ENCODE results near the gene OSTF1.

OSTF1 gene

GRCh38 chr9:75087824-75088645, at the start of gene OSTF1, which contains the start of gene NMRK1:
OSTF1 (plus strand) TSS chr9:75088514; CDS start chr9:75088693, 179 bp downstream.
NMRK1 (minus strand) TSS chr9:75088155; CDS start chr9:75083115, 5,040 bp downstream.
- DNase-seq (ENCODE audit: low spot score) = peak; percentile 93

DNA sequence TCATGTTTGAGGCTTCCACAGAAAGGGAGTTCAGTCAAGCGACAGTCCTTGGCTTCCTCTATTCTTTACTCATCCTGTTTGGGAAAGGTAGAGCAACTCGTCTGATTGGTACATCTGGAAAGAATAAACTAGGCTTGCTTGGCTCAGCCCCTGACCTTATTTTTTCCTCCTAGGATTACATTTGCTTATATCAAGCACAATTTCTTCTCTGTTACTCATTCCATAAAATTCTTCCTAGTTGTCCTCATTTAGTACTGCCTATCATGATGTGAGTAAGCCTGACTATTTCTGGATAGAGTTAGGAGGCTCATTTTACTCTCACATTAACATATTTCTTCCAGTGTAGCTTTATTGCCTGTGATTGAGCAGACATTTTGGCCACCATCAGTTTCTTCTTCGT, 49.3 kb upstream of the OSTF1 start:
- no peak for DNase-seq (ENCODE audit: low spot score)

DNA sequence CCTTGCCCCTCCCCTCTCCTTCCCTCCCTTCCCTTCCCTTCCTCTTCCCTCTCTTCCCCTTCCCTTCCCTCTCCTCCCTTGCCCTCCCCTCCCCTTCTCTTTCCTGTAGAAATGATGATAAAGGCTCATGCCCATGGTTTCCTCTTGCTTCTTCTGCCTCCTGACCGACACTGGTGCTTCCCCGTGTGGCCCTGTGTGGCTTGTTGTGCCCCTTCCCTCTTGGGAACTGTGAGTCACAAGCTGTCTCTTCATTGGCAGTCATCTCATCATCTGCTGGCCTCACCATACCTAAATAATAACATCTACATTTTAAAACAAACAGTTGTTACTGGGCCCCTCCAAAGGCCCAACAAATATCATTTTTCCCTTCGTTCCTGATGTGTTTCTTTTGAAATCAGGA, 48.5 kb upstream of the OSTF1 start:
- DNase-seq (ENCODE audit: low spot score) = no peak

DNA sequence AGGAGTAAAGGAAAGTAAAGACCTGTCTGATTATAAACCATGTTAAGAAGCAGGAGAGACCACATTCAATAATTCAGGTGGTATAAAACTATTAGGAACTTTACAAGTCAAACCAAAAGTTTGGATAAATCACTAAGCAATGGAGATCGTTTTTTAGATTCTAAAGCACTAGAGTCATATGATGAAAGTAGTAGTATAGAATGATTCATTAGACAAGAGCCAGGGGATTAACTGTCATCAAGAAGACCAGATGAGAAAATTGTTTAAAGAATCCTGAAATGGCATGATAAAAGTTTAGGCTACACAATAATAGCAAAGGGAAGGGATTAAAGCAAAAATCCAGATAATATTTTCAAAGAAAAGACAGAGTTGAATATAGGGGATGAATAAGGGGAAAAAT, 47.3 kb upstream of the OSTF1 start:
- no peak for DNase-seq (ENCODE audit: low spot score)

- no peak for DNase-seq (ENCODE audit: low spot score)
These were observed 41.5 kb upstream of the OSTF1 start for GRCh38 chr9:75046725-75047345.

DNA sequence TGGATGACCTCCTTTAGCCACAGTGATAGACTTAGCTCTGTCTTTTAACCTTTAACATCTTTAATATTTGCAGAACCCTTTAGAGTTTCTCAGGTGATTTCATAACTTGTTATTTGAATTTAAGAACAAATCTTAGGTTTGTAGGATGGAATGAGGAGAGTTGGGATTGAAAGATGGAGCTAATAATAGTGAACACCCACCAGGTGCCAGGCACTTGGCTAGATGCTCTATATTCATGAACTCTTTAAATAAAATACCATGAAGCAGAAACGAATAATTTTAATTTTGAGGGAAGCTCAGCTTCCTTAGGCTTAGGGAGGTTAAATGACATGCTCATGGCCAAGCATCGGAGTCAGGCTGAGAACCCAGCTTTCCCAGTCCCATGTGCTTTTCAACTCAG, 40.8 kb upstream of the OSTF1 start:
- DNase-seq (ENCODE audit: low spot score) = no peak

GRCh38 chr9:75051285-75051684, 37.0 kb upstream of the OSTF1 start:
- DNase-seq (ENCODE audit: low spot score) = no peak

DNA sequence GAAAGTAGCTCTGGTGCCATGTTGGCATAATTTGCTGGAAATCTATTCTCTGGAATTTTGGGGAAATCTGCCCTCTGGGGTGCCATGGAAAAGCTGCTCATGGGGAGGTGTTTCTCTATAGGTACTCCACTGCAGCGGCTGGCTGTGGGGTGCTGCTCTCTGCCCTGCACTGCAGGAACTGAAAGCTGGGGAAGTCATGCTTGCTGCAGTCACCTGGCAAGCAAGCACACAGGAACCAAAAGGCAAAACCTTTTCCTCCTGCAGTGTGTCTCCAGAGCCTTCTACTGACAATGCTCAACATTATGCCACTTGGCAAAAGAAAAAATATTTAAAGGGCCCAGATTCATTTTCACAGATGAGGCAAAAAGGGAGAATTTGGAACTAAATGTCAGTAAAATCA, 34.4 kb upstream of the OSTF1 start:
- DNase-seq (ENCODE audit: low spot score) = no peak

GRCh38 chr9:75054368-75055001, 33.8 kb upstream of the OSTF1 start:
- DNase-seq (ENCODE audit: low spot score) = no peak

DNA sequence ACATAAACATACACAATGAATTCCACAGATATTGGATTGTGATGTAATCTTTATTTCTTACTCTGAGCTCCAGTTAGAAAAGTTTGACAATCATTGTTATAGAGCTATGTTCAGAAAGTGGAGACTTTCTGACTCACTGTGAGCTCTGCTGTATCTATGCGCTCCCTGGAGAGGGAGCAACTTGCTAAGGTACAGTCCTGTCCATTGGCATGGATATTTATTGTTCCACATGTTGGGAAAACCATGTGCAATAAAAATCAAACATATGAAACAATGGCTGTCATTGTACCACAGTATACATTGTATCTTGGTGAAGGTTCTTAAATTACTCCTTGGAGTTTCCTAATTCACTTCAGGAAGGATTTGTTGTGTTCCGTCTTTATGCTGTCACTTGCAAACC, 27.1 kb upstream of the OSTF1 start:
- no peak for DNase-seq (ENCODE audit: low spot score)

DNA sequence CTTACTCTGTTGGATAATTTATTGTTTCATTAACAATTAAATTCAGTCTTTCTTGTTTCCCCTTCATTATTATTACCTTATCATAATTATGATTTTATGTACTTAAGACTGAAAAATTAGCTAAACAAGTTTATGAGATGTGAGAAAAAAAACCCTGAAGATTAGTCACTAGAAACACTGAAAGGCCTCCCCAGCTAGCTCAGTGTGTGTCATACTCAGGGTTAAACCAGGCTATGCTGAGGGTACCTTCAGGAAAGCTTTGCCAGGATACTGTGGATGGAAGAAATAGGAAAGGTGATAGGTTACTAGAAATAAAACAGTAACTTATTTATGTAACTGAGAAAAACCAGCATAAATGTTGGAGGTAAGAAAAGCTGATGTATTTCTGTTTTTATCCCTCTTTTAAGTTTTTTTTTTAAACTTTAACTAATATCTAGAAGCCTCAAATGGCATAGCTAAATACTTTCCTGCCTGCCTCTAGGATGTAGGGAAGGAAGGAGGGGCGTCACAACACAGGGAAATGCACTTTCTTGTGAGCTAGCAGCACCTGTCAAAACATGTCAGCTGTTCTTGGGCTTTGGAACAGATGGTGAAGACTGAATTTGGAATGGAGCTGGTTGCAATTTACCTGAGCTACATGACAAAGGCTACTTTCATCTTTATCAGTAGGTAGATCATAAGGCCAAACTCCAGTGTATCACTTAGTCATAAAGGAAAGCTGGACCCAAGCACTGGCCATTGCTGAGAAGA, 24.6 kb upstream of the OSTF1 start:
- DNase-seq (ENCODE audit: low spot score) = no peak

GRCh38 chr9:75064307-75065025, 23.8 kb upstream of the OSTF1 start:
- no peak for DNase-seq (ENCODE audit: low spot score)

DNA sequence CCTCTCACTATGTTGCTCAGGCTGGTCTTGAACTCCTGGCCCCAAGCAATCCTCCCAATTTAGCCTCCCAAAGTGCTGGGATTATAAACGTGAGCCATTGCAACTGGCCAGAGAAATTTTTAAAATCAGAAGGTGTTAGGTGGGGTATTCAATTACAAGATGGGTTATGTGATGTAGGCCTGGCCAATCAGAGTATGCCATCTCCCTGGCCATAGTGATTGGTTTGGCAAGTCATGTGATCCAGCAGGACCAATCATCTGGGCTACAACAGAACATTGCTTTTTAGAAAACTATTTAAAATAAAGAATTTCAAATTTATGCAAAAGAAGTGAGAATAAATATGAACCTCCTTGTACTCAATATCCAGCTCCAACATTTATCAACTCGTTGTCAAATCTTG, 22.8 kb upstream of the OSTF1 start:
- DNase-seq (ENCODE audit: low spot score) = no peak

- DNase-seq (ENCODE audit: low spot score) = no peak
These were observed 20.4 kb upstream of the OSTF1 start for GRCh38 chr9:75067894-75068293.

- DNase-seq (ENCODE audit: low spot score) = no peak
These were observed 19.1 kb upstream of the OSTF1 start for GRCh38 chr9:75069171-75069570.

- DNase-seq (ENCODE audit: low spot score) = no peak
These were observed 16.7 kb upstream of the OSTF1 start for GRCh38 chr9:75071530-75072122.

- no peak for DNase-seq (ENCODE audit: low spot score)
These were observed 15.4 kb upstream of the OSTF1 start for GRCh38 chr9:75072895-75073294.

GRCh38 chr9:75081632-75082031, 6.7 kb upstream of the OSTF1 start:
- no peak for DNase-seq (ENCODE audit: low spot score)

DNA sequence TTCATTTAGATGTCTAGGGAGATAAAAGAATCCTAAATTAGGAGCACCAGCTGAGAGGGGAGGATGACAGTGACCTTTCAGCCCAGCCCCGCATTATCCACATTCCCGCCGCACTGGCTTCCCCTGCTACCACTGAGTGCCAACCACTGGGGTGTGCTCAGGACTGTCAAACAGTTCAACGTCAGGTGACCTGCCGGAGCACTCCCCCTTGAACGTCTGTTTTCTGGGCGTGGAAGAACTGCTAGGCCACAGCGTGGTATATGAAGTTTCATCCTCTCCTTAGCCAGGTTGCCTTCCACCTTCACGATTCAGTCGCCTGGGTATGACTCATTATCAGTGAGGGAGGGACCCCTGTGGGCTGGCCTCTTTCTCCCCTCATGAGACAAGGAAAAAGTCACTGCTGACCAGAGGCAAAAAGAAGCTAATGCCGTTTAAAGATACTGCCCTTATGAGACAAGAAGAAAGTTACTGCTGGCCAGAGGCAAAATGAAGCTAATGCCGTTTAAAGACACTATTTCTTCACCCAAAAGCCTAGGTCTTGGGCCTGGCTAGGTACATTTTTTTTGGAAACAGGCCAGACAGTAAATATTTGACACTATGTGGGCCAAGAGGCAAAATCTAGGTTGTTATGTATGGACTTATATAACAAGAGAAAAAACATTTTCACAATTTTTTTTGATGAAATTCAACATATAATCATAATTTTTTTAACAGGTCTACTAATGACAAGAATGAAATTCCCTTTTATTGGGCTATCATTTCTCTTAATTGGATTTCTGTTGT, 4.9 kb upstream of the OSTF1 start:
- no peak for DNase-seq (ENCODE audit: low spot score)

DNA sequence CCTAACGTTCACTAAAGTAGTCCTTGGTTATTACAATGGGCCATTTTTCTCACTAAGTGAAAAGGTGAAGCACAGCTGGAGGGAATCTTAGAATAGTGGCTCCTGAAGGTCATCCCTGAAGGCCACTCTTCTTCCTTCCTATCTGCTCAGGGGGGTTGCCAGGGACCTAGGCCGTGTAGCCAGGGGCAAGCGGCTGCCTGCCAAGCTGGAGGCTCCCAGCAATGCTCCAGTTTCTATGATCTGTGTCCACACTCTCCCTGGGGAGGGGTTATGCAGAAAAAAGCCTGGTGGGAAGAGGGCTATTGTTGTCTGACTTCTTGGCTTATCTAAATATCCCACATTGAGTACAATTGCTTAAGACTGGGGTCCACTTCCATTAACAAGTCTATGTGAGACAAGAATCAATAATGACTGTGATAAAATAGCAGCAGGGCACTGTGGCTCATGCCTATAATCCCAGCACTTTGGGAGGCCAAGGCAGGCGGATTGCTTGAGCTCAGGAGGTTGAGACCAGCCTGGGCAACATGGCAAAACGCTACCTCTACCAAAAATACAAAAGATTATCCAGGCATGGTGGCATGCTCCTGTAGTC, 4.1 kb upstream of the OSTF1 start:
- DNase-seq (ENCODE audit: low spot score) = no peak

Measured in kidney capillary endothelial cell (primary cell).